NCI-H2171 treated with DMSO at 0.1 percent for 48 hours (cell line): Measurements from ENCODE around the gene NUDT8.
A peak's percentile ranks its signal among the peaks of the same experiment; 100 is the strongest.
"Not testable (repeated sequence)": the region's sequence is repeated elsewhere in the genome, so short reads cannot be mapped to it uniquely, and the experiment has no call there.

Source experiments
- DNase-seq: peaks from one replicate; lab custom pipeline; 2025; lab: John Stamatoyannopoulos, UW

NUDT8 gene

DNA sequence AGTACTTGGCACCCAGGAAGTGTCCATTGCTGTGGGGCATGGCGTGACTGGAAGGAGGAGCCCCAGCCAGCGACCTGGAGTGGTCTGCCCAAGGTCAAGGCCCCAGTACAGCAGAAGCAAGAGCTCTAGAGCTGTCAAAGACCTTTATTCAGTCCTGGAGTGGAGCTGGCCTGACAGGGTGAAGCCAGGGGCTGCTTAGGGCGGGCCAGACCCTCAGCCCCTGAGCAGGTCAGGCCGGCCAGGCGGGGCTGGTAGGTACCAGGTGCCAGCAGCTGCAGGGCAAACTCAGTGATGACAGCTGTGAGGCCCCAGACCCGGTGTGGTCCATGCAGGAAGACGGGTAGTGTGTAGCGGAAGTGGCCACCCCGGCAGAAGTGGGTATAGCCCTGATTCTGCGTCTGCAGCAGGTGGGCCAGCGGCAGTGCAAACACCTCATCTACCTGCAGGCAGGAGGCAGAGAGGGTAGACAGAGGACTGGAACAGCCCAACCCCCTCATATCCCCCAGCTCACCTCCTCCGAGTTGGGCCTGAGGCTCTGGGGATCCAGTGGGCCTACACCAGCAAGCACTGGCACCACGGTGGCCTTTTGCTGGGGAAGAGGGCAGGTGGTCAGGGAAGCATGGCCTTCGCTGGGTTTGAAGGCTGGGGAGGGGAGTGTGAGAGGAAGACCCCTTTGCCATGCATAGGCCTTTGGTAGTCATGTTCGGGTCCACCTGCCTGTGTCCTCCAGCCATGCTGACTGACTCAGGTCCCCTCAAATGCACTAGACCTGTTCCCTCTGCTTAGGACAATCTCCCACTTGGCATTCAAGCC lies 1.7 kb downstream of the NUDT8 start:
- DNase-seq = no peak

DNA sequence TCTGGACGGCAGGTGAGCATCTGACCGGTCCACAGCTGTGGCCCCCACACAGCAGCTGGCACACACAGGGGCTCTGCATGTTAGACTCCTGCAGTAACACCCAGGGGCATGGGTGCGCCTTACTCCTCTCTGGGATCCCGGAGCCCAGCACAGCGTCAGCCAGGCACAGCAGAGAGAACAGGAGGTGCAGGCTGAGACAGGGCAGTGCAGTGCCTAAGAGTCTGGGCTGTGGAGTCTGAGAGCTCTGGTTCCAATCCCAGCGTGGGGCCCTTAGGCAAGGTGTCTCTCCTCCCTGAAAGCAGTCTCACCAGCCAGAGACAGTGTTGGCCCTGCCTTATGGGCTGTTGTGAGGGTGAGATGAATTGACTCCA lies 2.3 kb downstream of the NUDT8 start:
- no peak for DNase-seq

DNA sequence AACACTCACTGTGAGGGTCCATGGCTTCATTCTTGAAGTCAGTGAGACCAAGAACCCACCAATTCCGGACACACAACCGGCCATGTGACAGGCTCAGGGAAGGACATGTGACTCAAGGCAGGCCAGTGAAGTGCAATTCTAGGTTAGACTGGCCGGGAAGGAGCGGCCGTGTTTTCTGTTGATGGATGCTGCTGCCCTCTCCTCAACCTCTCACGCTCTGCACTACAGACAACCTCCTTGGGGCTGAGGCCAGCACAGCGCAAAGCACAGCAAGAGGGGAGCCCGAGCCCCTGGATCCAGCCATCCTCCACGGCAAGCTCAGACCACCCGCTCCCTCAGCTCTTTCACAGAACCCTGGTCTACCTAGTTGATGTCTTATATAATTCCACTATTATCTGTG lies 2.8 kb downstream of the NUDT8 start:
- no peak for DNase-seq

DNA sequence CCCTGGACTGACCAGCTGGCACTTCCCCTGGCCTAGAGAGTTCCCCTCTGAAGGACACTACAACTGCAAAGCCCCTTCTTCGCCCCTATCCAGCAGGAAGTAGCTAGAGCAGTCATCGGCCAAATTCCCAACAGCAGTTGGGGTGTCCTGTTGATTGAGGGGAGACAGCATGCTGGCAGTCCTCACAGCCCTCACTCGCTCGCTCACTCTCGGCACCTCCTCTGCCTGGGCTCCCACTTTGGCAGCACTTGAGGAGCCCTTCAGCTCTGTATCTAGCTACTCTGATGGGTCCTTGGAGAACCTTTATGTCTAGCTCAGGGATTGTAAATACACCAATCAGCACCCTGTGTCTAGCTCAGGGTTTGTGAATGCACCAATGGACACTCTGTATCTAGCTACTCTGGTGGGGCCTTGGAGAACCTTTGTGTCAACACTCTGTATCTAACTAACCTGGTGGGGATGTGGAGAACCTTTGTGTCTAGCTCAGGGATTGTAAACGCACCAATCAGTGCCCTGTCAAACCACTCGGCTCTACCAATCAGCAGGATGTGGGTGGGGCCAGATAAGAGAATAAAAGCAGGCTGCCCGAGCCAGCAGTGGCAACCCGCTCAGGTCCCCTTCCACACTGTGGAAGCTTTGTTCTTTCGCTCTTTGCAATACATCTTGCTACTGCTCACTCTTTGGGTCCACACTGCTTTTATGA lies 3.5 kb downstream of the NUDT8 start:
- DNase-seq = not testable (repeated sequence)

DNA sequence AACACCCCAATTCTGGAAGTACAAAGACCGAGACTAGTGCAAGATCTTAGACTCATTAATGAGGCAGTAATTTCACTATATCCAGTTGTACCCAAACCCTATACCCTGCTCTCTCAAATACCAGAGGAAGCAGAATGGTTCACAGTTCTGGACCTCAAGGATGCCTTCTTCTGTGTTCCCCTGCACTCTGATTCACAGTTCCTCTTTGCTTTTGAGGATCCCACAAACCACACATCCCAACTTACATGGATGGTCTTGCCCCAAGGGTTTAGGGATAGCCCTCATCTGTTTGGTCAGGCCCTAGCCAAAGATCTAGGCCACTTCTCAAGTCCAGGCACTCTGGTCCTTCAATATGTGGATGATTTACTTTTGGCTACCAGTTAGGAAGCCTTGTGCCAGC lies 5.9 kb downstream of the NUDT8 start:
- not testable (repeated sequence) for DNase-seq

DNA sequence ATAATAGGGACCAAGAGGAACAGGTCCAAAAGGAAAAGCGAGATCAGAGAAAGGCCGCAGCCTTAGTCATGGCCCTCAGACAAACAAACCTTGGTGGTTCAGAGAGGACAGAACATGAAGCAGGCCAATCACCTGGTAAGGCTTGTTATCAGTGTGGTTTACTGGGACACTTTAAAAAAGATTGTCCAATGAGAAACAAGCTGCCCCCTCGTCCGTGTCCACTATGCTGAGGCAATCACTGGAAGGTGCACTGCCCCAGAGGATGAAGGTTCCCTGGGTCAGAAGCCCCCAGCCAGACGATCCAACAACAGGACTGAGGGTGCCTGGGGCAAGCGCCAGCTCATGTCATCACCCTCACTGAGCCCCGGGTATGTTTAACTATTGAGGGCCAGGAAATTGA lies 6.8 kb downstream of the NUDT8 start:
- DNase-seq = not testable (repeated sequence)

DNA sequence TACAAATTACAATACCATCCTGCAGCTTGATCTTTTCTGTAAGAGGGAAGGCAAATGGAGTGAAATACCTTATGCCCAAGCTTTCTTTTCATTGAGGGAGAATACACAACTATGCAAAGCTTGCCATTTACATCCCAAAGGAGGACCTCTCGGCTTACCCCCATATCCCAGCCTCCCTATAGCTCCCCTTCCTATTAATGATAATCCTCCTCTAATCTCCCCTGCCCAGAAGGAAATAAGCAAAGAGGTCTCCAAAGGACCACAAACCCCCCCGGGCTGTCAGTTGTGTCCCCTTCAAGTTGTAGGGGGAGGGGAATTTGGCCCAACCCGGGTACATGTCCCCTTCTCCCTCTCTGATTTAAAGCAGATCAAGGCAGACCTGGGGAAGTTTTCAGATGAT lies 7.8 kb downstream of the NUDT8 start:
- DNase-seq = not testable (repeated sequence)

DNA sequence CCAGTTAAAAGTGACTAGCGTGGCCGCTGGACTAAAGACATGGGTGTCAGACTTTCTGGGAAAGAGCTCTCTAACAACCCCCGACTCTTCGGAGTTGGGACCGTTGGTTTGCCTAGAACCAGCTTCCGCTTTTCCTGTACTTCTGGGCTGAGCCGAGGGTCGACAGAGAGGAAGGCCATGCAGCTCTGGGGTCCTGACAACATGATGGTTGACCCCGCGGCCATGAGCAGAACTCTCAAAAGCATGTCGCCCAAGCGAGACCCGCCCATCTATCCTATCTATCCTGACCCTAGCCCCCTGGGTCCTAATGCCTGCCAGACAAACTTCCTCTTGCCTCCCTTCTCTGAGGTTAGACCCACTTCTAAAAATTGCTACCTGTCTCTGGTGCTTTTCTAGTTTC lies 9.1 kb downstream of the NUDT8 start:
- DNase-seq = not testable (repeated sequence)

DNA sequence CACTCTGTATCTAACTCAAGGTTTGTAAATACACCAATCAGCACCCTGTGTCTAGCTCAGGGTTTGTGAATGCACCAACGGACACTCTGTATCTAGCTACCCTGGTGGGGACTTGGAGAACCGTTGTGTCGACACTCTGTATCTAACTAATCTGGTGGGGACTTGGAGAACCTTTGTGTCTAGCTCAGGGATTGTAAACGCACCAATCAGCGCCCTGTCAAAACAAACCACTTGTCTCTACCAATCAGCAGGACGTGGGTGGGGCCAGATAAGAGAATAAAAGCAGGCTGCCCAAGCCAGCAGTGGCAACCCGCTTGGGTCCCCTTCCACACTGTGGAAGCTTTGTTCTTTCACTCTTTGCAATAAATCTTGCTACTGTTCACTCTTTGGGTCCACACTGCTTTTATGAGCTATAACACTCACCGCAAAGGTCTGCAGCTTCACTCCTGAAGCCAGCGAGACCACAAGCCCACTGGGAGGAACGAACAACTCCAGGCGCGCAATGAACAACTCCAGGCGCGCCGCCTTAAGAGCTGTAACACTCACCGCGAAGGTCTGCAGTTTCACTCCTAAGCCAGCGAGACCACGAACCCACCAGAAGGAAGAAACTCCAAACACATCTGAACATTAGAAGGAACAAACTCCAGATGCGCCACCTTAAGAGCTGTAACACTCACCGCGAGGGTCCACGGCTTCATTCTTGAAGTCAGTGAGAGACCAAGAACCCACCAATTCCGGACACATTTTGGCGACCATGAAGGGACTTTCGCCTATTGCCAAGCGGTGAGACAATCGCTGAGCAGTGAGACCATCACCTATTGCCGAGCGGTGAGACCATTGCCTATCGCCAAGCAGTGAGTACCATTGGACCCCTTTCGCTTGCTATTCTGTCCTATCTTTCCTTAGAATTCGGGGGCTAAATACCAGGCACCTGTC lies 9.8 kb downstream of the NUDT8 start:
- DNase-seq = not testable (repeated sequence)

DNA sequence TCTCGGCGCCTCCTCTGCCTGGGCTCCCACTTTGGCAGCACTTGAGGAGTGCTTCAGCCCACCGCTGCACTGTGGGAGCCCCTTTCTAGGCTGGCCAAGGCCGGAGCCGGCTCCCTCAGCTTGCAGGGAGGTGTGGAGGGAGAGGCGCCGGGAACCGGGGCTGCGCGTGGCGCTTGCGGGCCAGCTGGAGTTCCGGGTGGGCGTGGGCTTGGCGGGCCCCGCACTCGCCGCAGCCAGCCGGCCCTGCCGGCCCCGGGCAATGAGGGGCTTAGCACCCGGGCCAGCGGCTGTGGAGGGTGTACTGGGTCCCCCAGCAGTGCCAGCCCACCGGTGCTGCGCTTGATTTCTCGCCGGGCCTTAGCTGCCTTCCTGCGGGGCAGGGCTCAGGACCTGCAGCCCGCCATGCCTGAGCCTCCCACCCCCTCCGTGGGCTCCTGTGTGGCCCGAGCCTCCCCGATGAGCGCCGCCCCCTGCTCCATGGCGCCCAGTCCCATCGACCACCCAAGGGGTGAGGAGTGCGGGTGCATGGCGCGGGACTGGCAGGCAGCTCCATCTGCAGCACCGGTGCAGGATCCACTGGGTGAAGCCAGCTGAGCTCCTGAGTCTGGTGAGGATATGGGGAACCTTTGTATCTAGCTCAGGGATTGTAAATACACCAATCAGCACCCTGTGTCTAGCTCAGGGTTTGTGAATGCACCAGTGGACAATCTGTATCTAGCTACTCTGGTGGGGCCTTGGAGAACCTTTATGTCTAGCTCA lies 10.7 kb downstream of the NUDT8 start:
- not testable (repeated sequence) for DNase-seq

DNA sequence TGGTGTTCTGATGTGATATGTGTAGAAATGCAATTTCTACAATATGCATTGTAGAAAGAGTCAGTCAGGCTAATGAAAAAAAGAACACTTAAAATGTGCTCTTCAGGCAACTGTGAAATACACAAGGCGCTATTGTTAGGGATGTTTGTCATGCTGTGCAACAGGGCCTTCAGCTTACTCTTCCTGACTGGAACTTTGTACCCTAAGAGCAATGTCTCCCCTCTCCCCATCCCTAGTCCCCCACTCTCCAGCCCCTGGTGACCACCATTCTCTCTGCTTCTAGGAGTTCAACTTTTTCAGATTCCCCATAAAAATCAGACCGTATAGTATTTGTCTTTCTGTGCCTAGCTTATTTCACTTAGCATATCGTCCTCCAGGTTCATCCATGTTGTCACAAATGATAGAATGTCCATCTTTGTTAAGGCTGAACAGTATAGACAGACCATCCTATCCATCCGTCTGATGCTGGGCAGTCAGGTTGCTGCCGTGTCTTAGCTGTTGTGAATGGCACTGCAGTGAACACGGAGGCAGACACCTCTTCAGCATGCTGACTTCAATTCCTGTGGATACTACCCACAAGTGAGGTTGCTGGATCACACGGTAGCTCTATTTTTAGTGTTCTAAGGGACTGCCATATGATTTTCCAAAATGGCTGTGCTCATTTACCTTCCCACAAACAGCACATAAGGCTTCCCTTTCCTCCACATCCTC lies 12.3 kb downstream of the NUDT8 start:
- DNase-seq = no peak

DNA sequence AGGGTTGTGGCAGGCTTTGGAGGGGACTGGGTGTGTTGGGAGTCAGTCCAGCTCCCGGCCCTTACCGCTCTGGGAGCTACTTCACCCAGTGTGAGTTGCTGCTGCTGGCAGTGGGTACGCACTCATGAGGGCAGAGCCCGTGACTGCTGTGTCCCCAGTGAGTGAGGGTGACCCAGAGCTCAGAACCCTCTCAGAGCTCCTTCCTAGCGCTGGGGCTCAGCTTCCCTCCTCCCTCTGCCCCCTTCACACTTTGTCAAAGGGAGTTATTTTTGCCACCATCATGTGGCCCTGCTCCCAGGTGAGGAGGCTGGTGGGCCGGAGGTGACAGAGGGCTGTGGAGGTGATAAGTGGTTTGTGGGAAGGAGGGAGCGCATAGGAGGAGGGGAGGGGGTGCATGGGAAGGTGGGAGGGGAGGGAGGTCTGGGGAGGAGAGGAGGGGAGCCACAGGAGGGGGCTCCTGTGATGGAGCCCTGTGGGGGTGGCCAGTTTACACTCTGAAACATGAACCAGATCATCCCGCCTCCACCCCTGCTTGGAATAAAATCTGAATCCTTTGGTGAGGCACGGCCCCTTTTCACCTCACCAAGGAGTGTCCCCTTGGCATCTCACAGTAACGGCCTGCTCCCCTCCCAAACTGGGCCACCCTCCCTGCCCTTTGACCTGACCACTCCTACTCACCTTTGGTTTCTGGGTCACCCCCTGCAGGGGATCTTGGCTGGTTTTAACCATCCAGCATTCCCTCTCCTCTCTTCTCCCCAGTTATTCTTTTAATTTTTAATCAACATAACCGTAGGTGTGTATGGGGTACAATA lies 13.1 kb downstream of the NUDT8 start:
- DNase-seq = no peak

DNA sequence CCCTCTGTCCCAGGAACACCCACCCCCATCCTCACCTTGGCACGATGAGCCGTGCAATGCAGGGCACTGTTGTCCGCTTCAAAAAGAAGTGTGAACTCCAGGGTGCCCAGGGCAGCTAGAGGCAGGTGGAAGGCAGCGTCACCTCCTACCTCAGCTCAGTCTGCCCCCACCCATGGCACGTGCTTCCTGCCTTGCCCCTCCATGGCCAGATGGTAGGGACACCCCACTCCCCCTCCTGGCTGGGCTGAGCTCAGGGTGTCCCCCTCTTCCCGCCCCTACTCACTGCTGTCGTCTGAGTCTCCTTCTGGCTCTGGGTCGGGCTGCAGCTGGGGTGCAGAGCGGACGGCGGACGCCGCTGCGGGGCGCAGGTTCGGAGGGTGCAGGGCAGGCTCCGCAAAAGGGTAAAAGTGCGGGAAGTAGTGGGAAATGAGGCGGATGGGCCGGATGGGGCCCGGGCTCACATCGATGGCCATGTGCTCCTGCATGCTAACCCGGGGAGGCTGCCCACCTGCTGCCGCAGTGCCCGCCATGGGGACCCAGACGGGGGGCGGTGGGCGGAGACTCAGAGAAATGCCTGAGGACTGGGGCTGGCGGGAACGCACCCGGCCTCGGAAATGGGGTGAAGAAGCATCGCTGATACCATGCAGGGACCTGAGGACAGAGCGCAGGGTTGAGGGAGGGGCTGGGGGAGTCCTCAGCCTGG lies 13.9 kb downstream of the NUDT8 start:
- DNase-seq = peak; percentile 63

DNA sequence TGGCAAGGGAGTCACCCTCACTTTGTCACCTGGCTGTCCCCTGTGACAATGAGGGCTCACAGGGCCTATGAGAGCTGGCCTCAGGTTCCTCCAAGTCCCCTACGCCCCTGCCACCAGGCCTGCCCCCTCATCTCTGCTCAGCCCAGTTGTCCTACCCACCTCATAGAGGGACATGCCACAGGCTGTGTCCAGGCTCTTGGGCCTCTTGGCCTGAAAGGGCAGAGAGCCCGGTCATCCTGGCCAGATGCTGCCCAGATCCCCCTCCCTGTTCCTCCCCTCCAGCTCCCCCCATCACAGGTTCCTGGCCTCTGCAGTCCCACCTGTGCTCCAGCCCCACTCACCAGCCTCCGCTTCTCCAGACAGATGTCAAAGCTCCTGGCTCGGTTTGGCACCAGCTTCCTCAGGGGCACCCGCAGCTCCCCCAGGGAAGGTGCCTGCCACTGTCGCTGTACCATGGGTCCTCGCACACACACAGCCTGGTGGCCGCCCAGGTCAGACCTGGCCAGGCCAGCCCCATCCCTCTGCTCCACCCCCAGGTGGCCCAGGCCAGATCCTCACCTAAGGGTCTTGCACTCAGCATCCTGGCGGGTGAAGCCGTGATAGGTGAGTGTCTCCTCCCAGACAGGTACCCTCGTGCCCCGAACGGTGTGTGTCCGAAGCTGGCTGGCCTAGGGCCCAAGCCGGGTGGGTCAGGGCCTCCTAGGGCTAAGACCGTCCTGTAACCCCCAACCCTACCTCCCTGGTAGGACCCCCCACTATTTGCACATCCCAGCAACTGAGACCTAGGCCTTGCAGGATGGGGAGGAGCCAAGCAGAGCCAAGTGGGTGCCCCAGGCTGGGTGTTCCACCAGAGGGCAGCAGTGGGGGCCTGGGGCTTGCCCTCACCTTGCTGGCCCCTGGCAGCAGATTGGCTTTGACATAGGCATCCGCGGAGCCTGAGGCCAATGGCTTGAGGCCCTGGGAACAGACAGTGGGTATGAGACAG lies 14.7 kb downstream of the NUDT8 start:
- DNase-seq = peak; percentile 45

DNA sequence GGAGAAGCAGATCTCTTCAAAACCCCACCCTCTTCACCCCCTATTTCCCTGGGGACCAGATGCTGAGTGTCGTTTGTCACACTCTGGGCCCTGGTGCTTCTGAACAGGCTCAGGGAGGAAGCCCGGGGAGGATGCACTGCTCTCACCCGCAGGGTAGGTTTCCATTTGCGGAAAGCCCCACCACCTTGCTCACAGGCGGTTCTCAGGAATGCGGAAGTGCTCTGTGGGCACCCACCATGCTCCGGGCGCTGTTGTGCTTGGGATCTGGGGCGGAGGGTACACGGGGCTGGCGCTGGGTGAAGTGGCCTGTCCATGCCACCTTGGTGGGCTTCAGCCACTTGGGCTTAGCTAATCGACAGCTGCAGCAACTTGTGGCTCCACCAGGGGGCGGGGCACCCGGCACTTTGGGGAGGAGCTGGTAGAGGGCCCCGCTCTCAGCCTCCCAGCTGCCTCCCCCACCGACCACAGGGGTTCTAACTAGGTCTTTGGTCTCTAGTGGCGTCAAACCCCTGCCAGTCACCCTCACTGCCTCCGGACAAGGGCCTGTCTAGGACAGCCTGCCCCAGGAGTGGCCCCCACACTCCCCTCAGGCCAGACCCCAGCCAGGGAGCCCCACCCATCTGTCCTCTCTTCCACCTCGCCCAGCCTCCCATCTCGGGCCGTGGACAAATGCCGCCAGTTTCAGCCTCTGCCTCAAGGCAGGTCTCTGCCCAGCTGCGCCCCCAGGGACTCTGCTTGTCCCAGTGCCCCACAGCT lies 15.6 kb downstream of the NUDT8 start:
- DNase-seq = peak; percentile 4

DNA sequence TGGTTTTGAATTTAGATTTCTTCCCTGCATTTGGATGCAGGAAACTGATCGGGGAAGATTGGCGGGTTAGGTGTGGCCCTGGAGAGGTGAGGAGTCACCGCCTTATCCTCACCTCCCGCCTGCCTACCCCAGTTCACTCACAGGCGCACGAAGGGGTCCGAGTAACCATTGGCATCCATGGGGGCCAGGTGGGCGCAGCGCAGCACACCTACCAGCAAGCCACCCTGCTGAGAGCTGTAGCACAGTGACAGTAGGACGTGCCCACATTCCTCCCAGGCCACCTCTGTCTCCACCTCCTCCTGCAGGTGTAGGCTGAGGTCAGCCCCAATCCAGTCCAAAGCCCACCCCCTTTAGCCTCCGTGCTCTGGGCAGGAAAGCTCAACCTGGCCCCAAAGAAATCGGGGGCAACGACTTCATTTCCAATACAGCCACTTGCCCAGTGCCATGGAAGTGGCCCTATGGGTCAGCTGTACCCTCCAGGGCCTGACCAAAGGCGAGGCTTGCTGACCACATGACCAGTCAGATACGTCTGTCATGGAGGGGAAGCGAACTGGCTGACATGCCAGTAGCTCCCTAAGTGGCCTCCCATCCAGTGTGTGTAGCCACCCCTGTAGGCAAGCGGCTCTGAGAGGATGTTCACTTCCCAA lies 16.3 kb downstream of the NUDT8 start:
- DNase-seq = no peak

DNA sequence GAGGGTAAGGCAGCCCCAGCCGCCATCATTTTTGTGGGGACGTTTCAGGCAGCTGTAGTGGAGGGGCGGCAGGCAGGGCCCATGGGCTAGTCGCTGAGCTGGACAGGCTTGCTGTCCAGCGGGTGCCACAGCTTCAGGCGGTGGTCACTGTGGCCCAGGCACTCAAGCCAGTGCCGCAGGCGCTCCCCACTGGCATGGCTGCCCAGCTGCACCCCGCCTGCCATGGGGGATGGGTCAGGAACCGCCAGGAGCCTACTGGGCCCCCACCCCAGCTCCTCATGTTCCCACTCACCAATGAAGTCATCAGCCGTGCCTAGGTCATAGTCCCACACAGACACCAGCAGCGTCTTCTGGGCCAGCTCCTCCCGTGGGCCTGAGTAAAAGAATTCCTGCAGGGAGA lies 17.0 kb downstream of the NUDT8 start:
- no peak for DNase-seq
